MG63 (cell line): Measurements from ENCODE around the gene S1PR1. TPM values are rescaled to one million over a fixed set of nuclear protein-coding genes. Genes with fewer than 3 reads are reported as not detected.
A peak's percentile ranks its signal among the peaks of the same experiment; 100 is the strongest.
"Not testable (repeated sequence)": the region's sequence is repeated elsewhere in the genome, so short reads cannot be mapped to it uniquely, and the experiment has no call there.

Experiments
- DNase-seq: peaks from one replicate; pipeline ENCODE4 v3.0.0-alpha.2; 2020
- H3K27me3 ChIP-seq: fragments of 250-450 bp; sonication (Bioruptor Pico); 2 replicates; pipeline ENCODE4 v1.5.1; 2020; ENCODE audit warnings: mild to moderate bottlenecking, moderate library complexity
- H3K36me3 ChIP-seq: fragments of 250-450 bp; sonication (Bioruptor Pico); 2 replicates; pipeline ENCODE4 v1.5.1; 2020; ENCODE audit warnings: mild to moderate bottlenecking, moderate library complexity
- H3K4me3 ChIP-seq: fragments of 250-450 bp; sonication (Bioruptor Pico); 2 replicates; pipeline ENCODE4 v1.5.1; 2020; ENCODE audit warnings: mild to moderate bottlenecking, moderate library complexity
- H3K9me3 ChIP-seq: fragments of 250-450 bp; sonication (Bioruptor Pico); 2 replicates; pipeline ENCODE4 v1.5.1; 2020; ENCODE audit warnings: mild to moderate bottlenecking, moderate library complexity
- total RNA-seq: library from RNA; depleted of rRNA; stranded (reverse); fragments of >200 nt; shearing (Covaris generic); gene quantifications from 2 replicates; pipeline ENCODE4 v1.2.3, GENCODE V29; 2014; ENCODE audit warnings: low replicate concordance; rRNA removed

S1PR1 gene
- 0.30 TPM in 1 of 2 replicates, not detected in the other for total RNA-seq

- H3K36me3 ChIP-seq = no peaks in the 10 kb centered on the region
- peak within 1 kb of the TSS; percentile 37 for H3K4me3 ChIP-seq
- DNase-seq = peak; percentile 31
Measured at GRCh38 chr1:101236516-101237228, at the start of gene S1PR1. Gene S1PR1 (plus strand): TSS chr1:101237019. CDS start chr1:101238985, 1,966 bp downstream.

GRCh38 chr1:101187297-101187696, 49.5 kb upstream of the S1PR1 start:
- Histone ChIP-seq H3K27me3 (no peaks in the 10 kb centered on the region), H3K4me3 (no peak overlapping the region), H3K36me3 (no peaks in the 10 kb centered on the region), H3K9me3 (no peaks in the 10 kb centered on the region)
- DNase-seq = no peak

More at GRCh38 chr1:101236516-101237228, at the start of gene S1PR1:
- Histone ChIP-seq H3K9me3 (no peaks in the 10 kb centered on the region), H3K27me3 (peaks cover 22% of the 10 kb centered on the region)

GRCh38 chr1:101188331-101188730, 48.5 kb upstream of the S1PR1 start:
- Histone ChIP-seq H3K9me3 (no peaks in the 10 kb centered on the region), H3K36me3 (no peaks in the 10 kb centered on the region), H3K4me3 (no peak overlapping the region), H3K27me3 (no peaks in the 10 kb centered on the region)
- DNase-seq = no peak

- H3K9me3 ChIP-seq, H3K4me3 ChIP-seq, H3K27me3 ChIP-seq: not testable (repeated sequence)
Measured at GRCh38 chr1:101188968-101189367, 47.9 kb upstream of the S1PR1 start.

DNA sequence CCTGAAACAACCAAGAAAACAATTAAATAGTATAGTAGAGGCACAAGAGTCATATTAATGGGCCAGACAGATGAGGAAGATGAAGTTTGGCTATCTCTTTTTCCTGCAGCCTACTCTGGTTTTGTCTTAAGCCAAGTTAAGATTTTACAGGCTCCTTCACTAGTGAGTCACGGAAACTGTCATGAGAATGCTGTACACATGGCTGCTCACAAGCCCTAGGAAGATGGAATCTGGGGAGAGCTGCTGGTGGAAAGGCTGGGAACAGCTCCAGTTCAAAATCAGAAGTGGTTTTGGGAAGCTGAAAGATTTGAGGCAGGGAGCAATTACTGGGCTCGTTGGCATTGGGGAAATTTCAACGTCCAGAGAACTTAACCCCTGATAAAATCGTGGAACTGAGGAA, 46.4 kb upstream of the S1PR1 start:
- no peak for DNase-seq
- Histone ChIP-seq H3K27me3 (no peaks in the 10 kb centered on the region), H3K9me3 (no peaks in the 10 kb centered on the region), H3K36me3 (no peaks in the 10 kb centered on the region), H3K4me3 (no peak overlapping the region)

More at GRCh38 chr1:101188968-101189367, 47.9 kb upstream of the S1PR1 start:
- not testable (repeated sequence) for H3K36me3 ChIP-seq, DNase-seq

GRCh38 chr1:101191049-101191448, 45.8 kb upstream of the S1PR1 start:
- no peaks in the 10 kb centered on the region for H3K9me3 ChIP-seq
- no peak for DNase-seq

DNA sequence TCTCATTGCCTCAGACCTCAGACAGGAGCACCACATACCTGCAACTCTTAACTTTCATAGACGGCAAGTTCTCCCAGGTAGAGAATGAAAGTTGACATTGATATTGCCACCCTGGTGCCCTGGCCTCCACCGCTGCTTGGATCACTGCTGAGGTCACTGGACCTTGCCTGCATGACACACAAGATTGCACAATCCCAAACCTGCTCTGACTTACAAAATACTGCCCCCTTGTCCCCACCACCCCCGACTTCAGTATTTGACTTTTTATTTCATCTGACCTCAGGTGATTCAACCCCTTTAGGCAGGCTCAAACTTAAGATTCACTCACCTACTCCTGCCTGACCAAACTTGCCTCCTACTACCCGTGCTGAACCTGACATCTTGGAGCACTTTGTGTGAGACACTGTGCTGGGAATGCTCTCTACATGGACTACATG, 43.1 kb upstream of the S1PR1 start:
- no peak for DNase-seq
- no peaks in the 10 kb centered on the region for H3K27me3 ChIP-seq
- H3K4me3 ChIP-seq = no peak overlapping the region
- H3K9me3 ChIP-seq = no peaks in the 10 kb centered on the region
- no peaks in the 10 kb centered on the region for H3K36me3 ChIP-seq

More at GRCh38 chr1:101191049-101191448, 45.8 kb upstream of the S1PR1 start:
- H3K36me3 ChIP-seq = no peaks in the 10 kb centered on the region
- H3K27me3 ChIP-seq = no peaks in the 10 kb centered on the region
- H3K4me3 ChIP-seq = no peak overlapping the region

- H3K36me3 ChIP-seq = no peaks in the 10 kb centered on the region
- H3K9me3 ChIP-seq = no peaks in the 10 kb centered on the region
- H3K27me3 ChIP-seq = no peaks in the 10 kb centered on the region
- DNase-seq = no peak
- H3K4me3 ChIP-seq = no peak overlapping the region
Measured at GRCh38 chr1:101194746-101195145, 42.1 kb upstream of the S1PR1 start.

GRCh38 chr1:101196668-101197067, 40.2 kb upstream of the S1PR1 start:
- Histone ChIP-seq H3K27me3 (no peaks in the 10 kb centered on the region), H3K4me3 (no peak overlapping the region), H3K36me3 (no peaks in the 10 kb centered on the region), H3K9me3 (no peaks in the 10 kb centered on the region)
- DNase-seq = no peak

- Histone ChIP-seq H3K9me3 (no peaks in the 10 kb centered on the region), H3K4me3 (no peak overlapping the region), H3K36me3 (no peaks in the 10 kb centered on the region), H3K27me3 (no peaks in the 10 kb centered on the region)
- DNase-seq = no peak
Measured at GRCh38 chr1:101198842-101199636, 37.8 kb upstream of the S1PR1 start.

- DNase-seq = no peak
- H3K4me3 ChIP-seq = no peak overlapping the region
- no peaks in the 10 kb centered on the region for H3K27me3 ChIP-seq
- no peaks in the 10 kb centered on the region for H3K9me3 ChIP-seq
- no peaks in the 10 kb centered on the region for H3K36me3 ChIP-seq
Measured at GRCh38 chr1:101199637-101199982, 37.2 kb upstream of the S1PR1 start.

GRCh38 chr1:101200513-101200912, 36.3 kb upstream of the S1PR1 start:
- no peaks in the 10 kb centered on the region for H3K9me3 ChIP-seq
- no peak overlapping the region for H3K4me3 ChIP-seq
- H3K36me3 ChIP-seq = no peaks in the 10 kb centered on the region
- no peaks in the 10 kb centered on the region for H3K27me3 ChIP-seq
- peak; percentile 43 for DNase-seq

- no peak overlapping the region for H3K4me3 ChIP-seq
- H3K27me3 ChIP-seq = no peaks in the 10 kb centered on the region
- no peaks in the 10 kb centered on the region for H3K36me3 ChIP-seq
- no peaks in the 10 kb centered on the region for H3K9me3 ChIP-seq
- no peak for DNase-seq
Measured at GRCh38 chr1:101203820-101204540, 32.8 kb upstream of the S1PR1 start.

DNA sequence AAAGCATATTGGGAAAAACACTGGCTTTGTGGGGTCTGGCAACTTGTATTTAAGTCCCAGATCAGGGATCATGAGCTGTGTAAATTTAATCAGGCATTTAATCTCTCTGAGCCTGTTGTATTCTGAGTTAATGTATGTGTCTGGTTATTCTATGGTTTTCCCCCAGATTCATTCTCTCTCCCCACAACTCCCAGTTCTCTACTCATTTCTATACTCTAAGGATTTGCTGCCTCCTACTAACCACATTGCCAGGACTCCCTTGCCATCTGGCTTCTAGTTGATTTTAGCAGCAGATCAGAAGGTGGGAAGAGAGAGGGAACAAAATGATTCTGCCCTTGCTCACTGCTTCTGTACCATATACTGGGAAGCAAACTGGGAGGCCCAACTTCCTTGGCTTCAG, 31.4 kb upstream of the S1PR1 start:
- no peak for DNase-seq
- Histone ChIP-seq H3K27me3 (no peaks in the 10 kb centered on the region), H3K36me3 (no peaks in the 10 kb centered on the region), H3K4me3 (no peak overlapping the region), H3K9me3 (no peaks in the 10 kb centered on the region)

GRCh38 chr1:101206139-101206538, 30.7 kb upstream of the S1PR1 start:
- not testable (repeated sequence) for H3K27me3 ChIP-seq, H3K4me3 ChIP-seq, H3K9me3 ChIP-seq, DNase-seq, H3K36me3 ChIP-seq

DNA sequence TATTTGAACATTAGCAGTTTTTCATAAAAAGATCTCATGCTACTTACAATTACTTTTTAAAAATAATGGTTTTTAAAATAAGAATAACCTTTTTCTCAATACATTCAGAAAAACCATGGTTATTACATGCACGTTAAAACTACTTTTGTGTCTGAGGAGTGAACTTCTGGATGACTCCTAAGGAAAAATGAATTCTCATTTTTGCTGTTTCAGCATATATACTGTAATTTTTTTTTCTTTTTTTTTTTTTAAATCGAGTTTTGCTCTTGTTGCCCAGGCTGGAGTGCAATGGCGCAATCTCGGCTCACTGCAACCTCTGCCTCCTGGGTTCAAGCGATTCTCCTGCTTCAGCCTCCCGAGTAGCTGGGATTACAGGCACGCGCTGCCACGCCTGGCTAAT, 29.5 kb upstream of the S1PR1 start:
- not testable (repeated sequence) for H3K4me3 ChIP-seq, H3K9me3 ChIP-seq, H3K36me3 ChIP-seq, DNase-seq, H3K27me3 ChIP-seq

- peak; percentile 47 for DNase-seq
- H3K27me3 ChIP-seq = no peaks in the 10 kb centered on the region
- H3K36me3 ChIP-seq = no peaks in the 10 kb centered on the region
- H3K4me3 ChIP-seq = no peak overlapping the region
- no peaks in the 10 kb centered on the region for H3K9me3 ChIP-seq
Measured at GRCh38 chr1:101207891-101208290, 28.9 kb upstream of the S1PR1 start.
